NCI-H2171 treated with DMSO at 0.1 percent for 48 hours (cell line): Measurements from ENCODE around the gene RRP9.
"Not testable (repeated sequence)": the region's sequence is repeated elsewhere in the genome, so short reads cannot be mapped to it uniquely, and the experiment has no call there.

Experiments
- DNase-seq: peaks from one replicate; lab custom pipeline; 2025; lab: John Stamatoyannopoulos, UW

Gene RRP9

DNA sequence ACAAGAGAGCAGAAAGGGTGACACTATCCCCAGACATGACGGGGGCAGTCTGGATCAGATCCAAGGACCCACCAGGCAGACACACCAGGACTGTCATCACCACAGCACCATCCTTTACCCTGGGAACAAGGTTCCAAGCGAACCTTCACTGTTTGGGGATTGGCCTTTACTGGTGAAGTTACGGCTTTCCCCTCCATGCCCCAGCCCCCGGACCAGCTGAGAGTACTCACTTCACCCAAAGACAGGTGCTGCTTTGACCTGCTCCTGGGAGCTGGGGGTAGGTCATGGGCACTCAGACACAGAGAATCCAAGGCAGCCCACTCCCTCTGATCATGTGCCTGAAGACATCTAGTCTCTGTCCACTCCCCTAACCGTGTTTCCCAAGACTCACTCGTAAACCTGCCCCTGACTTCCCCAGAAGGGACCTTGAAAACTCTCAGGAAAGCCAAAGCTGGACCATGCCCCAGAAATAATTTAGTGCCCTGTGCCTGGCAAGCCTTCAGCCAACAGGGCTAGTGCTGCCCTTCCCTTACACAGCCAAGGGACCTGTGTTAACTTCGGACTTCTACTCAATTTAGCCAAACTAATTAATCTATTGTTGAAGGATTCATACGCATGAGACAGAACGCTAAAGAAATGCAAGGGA lies 2.8 kb downstream of the RRP9 start:
- no peak for DNase-seq

DNA sequence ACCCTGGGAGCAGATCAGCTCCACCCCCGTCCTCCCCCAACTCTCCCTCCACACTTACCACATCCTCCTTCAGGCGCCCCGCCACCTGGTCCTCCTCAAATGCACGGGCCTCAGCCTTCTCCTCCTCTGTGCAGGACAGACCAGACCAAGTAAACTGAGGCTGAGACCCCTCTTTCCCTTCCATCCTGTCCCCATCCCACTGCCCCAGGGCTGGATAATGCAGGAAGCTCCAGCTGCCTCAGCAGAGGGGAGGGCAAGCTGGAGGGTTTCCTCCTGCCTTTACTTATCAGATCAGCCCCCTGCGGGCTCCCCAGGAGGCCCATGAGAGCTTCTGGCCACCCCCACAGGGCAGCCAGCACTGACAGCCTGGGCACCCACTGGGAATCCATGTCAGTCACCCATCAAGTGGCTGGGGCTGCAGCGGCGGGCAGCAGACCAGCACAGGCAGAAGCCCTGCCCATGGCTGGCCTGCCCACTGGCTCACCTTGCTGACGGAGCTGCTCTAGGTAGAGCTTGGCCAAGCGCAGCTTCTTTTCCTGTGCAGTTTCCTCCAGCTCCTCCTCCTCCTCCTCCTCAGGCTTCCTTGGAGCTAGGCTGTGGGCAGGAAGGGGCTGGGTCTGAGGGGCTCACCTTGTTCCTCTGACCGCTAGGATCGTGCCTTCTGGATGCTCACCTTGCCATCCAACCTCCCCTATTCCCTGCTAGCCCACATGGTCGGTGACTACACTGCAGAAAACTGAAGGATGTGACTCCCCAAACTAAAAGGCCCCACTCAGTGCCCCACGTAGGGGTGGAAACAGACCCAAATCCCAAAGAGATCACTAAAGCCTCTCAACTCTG lies 3.9 kb downstream of the RRP9 start:
- no peak for DNase-seq

DNA sequence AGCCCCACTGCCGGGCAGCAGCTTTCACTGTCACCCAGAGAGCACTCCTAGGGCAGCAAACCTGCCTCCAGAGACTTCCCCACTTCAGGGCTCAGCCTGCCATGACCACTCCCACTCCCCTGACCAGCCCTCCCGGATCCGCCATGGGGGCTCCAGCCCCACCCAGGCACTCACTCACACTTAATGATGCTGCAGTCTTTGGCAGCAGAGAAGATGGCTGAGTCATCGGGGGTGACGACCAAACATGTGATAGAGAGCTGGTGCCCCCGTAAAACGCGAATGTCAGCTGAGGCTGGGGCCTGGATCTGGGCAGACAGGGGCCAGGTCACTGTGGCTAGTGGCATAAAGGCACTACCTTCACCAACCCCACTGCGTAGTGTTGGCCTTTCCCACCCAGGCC lies 4.7 kb downstream of the RRP9 start:
- DNase-seq = no peak

DNA sequence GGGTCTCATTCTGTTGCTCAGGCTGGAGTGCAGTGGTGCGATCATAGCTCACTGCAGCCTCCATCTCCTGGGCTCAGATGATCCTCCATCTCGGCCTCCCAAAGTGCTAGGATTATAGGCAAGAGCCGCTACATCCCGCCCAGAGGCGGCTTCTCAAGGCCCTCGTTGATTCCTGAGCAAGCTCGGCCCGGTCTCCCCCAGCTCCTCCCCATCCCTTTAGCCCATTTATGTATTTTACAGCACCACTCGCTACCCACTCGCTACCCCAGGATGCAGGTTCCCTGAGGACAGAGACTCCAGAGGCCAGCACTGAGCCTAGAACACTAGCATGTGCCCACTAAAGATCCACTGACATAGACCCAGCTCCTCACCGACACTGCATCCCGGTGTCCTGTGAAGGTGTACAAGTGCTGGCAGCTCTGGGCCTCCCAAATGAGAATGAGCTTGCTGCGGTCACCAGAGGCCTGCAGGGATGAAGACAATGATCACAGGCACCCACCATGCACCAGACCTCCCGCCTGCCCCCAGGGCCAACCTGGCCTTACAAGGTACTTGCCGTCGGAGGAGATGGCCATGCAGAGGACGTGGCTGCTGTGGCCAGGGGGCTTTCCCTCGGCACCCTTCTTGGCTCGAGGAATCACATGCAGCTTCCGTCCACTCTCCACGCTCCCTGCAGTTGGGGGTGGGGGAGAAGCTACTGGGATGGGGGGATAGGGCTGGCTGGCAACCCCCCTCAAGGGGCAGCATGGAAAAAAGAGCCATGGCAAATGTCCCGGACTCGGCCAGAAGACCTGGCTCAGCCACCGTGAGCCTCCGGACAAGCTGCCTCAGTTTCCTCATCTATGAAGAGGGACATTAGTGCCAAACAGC lies 5.6 kb downstream of the RRP9 start:
- no peak for DNase-seq

DNA sequence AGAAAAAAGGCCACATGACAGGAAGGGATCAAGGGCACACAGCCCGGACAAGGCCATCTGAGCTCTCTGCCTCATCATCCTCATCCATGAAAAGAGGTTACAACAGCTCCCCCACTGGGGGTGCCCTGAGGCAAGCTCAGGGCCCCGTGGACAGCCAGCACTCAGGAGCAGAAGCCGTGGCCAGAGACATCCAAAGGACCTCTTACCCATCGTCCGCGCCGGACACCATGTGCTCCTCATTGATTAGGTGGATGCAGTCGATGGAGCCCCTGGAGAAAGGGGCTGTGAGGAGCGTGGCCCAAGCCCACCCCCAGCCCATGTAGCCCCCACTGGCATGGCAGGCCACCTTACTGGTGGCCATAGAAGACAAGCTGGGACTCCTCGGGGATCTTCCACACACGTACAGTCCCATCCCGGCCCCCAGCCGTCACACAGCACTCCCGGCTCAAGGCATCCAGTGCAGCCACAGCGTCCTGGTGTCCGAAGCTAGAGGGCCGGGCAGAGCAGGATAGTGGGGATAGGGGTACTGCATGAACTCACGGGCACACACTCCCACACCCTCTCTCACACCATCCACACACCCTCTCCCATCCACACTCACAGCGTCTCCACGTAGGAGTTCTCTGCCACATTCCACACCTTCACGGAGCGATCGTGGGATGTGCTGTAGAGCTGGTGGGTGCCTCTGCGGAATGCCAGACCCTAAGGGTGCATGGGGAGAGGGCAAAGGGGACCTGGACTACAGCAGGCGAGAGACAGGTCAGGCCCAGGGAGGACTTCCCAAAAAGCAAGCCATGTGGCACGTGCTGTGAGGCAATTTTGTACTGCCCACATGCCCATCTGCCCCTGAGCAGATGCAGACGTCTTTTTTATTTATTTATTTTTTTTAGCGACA lies 6.5 kb downstream of the RRP9 start:
- DNase-seq = no peak

DNA sequence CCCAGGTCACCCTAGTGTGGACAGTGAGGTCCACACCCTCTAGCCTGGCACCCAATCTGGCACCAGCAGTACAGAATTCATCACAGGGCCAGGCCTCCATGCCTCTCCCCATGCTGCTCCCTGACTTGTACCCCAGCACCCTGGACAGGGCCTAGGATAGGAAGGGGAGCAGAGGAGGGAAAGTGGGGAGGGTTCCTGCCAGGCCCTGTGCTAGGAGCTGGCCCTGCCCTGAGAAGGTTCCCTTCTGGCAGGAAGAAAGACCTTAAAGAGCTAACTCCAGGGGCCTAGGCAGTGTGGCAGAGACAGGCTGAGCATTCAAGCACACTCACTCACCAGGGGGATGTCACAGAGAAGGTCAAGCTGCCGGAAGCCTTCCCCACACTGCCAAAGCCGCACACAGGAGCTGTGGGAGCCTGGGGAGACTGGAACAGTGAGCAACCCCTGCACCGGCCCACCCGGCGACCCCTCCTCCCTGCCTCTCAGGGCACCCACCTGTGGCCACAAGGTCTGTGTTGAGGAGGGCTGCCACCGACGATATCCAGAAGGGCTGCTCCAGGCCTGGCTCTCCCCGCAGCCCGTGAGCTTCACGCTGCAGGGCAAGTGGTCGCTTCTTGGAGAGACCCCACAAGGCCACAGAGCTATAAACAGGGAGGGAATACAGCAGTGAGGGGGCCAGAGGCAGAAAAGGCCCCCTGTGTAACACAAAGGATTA lies 7.4 kb downstream of the RRP9 start:
- DNase-seq = no peak

DNA sequence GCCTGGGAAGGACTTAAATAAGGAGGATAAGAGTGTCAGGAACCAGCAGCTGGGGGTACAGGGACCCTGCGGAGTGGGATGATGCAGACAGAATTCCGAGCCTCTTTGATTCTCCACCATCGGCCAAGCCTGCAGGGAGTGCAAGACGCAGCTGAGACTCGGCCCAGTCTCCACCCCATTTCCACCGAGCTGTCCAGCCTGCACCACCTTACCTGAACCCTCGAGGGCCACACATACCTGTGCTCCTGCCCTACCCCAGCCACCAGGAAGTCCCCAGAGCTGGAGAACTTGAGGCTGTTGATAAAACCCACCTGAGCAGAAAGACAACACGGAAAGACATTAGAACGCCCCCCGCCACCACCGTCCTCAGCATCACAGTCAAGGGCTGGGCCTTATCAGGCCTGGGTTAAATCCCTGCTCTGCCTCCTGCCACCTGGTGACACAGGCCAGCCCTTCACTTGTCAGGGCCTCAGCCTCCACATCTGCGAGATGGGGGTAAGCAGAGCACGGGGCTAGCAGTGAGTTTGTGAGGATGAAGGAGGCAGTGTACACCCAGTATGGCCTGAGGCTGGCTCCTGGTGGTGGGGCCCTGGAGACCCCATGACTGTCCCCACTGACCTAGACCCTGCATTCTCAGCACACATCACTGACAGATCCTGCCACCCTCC lies 8.1 kb downstream of the RRP9 start:
- DNase-seq = no peak

DNA sequence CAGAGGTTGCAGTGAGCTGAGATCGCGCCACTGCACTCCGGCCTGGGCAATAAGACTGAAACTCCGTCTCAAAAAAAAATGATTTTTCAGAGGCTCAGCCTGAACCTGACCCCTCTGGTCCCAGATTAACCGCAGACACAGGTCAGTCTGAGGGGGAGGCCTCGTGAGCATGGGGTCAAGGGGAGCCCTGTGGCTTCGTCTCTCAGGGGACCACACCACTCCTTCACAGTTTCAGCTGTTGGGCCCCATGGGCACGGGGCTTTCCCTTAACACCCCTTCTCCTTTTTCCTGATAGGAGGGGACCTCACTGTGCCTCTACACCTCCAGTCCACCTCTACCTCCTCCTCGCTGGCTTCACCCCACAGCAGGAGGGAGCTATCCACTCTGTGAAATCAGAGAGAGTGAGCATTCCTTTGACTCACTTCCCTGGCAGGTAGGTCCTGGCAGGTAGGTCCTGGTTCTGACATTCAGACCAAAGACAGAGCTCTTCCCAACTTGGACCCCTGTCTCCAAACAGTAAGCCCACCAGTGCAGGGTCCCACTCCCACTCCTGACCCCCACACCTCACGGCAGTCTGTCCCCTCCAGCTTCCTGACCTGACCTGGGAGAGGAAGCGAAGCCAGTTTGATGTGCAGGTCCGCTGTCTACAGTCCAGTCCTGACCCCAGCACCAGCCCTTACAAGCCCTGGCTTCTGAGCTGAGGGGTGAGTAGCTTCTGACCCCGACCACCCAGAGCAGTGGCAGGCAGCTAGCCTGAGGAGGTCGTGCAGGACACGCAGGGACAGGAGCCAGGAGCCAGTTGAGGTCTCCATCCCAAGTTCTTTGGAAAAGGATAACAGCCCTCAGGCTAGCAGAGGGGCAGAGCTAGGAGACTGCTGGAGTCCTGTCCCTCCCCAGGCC lies 9.0 kb downstream of the RRP9 start:
- no peak for DNase-seq

DNA sequence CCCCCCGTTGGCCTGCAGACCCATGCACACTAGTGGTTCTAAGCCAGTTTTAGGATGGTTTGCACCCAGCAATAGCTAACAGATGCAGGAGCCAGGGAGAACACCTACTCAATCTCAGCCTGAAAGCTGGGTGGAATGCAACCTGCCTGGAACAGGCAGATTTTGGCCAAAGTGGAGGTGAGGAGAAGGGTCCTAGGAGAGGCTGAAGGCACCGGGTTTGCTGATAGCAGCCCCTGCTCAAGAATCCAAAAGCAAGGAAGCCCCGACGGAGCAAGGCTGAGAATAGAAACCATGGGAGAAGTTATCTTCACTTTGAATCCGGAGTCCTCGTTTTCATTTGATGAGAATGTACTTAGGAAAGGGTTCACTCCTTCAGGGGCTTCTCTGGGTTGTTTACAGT lies 9.9 kb downstream of the RRP9 start:
- no peak for DNase-seq

DNA sequence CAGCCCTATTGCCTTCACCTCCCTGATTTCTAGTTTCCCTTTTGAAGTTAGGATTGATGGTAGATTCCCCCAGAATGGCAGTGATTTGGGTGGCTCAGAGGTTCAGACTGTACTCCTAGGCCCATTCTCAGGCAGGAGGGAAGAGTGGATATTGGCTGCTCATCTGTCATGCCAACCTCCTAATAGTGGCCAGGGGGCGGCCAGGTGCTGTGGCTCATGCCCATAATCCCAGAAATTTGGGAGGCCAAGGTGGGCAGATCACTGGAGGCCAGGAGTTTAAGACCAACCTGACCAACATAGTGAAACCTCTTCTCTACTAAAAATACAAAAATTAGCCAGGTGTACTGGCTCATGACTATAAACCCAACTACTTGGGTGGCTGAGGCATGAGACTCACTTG lies 11.3 kb downstream of the RRP9 start:
- DNase-seq = no peak

DNA sequence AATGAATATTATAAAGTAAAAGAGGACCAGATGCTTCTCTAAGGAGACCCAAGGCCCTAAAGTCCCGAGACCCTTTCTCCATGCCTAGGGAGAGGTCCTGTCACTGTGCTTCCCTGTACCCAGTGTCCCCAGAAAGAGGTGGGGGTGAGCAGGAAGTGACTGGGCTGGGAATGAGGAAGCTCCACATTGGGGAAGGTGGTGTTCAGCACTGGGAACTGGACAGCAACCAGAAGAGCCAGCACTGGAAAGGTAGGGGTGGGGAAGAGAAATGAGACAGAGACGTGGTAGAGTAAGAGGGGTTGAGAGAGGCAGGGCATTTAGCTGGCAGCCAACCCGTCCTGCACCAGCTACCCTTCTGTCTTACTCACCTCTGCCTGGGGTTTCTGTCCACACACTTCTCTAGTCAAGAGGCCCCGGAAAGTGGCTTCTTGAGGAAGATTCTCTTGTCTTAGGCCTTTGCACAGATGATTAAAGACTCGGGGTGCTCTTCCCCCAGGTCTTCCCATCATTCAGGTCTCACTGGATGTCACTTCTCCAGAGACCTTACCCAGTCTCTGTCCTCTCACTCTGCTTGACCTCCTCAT lies 12.2 kb downstream of the RRP9 start:
- DNase-seq = no peak

DNA sequence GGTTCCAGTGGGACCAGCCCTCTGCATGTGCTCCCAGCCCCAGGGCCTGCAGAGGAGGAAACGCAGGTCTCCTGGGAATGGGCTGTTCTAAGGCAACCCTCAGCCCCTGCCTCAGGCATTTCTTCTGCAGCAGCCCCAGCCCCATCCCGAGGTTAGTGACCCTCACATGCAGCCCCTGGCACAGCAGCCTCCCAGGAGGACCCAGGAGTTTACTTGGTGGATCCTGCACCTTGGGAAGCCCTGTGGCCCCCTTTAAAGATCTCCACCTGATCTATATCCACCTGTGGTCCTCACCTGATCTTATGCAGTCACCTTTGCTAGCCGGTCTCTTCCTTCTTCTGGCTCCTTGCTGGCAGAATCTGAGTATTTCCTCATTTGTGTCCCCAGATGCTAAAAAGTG lies 12.7 kb downstream of the RRP9 start:
- DNase-seq = not testable (repeated sequence)

DNA sequence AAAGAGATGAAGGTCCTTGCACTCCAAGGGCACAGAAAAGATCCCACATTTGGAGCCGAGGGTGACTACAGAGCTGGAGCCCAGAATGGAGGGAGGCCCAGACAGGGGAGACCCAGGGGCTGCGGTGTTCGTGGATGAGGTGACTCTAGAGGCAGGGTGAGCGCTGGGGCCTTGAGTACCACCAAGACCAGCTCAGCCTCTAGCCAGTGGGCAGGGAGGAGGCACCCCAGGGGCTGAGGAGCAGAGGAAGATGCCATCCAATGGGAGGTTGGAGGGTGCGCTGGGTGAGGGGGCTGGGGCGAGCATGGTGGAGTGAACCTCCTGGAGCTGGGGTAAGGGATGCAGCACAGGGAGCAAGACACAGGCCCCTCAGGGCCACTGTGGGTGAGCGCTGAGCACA lies 13.3 kb downstream of the RRP9 start:
- no peak for DNase-seq

DNA sequence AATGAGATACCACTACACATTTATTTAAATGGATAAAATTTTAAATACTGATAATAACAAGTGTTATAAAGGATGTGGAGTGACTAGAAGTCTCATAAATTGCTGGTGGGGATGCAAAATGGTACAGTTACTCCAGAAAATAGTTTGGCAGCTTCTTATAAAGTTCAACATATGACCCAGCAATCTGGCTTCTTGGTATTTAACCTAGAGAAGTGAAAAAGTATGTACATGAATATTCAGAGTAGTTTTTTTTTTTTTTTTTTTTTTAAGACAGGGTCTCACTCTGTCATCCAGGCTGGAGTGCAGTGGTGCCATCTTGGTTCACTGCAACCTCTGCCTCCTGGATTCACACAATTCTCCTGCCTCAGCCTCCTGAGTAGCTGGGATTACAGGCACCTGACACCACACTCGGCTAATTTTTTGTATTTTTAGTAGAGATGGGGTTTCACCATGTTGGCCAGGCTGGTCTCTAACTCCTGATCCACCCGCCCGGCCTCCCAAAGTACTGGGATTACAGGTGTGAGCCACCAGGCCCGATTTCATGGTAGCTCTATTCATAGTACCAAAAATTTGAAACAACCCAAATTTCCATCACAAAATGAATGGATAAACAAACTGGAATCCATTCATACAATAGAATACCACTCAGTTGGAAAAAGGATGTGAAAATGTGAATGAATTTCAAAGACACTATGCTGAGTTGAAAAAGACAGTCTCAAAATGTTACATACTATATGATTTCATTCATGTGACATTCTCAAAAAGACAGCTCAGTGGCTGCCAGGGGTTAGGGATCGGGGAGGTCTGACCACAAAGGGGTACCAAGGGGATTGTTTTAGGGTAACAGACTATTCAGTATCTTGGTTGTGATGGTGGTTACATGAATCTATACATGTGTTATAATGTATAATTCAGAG lies 14.4 kb downstream of the RRP9 start:
- no peak for DNase-seq

DNA sequence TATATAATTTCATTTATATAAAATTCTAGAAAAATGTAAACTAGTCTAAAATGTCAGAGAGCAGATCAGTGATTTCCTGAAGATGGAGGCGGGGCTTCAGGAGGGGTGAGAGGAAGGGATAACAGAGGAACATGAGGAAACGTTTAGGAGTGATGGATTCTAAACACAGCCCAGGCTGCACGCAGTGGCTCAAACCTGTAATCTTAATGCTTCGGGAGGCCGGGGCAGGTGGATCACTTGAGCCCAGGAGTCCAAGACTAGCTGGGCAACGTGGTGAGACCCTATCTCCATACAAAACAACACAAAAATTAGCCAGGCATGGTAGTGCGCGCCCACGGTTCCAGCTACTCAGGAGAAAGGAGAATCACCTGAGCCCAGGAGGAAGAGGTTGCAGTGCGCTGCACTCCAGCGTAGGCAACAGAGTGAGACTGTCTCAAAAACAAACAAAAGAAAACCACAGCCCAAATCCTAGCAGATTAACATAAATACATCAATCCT lies 20.6 kb downstream of the RRP9 start:
- DNase-seq = no peak

DNA sequence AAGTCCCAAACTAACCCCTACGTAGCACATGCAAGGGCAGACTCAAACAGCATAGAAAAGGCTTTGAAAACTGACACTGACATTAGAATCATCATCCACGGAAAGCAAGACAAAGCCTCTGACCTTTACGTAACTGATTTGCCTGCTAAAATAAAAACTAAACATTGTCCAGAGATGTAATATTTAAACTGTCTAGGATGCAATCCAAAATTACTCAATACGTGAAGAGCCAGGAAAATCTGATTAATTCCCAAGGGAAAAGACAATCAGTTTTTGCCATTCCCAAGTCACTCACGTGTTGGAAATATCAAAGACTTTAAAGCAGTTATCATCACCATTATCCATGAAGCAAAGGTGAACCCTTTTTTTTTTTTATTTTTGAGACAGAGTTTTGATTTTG lies 25.3 kb downstream of the RRP9 start:
- DNase-seq = no peak

DNA sequence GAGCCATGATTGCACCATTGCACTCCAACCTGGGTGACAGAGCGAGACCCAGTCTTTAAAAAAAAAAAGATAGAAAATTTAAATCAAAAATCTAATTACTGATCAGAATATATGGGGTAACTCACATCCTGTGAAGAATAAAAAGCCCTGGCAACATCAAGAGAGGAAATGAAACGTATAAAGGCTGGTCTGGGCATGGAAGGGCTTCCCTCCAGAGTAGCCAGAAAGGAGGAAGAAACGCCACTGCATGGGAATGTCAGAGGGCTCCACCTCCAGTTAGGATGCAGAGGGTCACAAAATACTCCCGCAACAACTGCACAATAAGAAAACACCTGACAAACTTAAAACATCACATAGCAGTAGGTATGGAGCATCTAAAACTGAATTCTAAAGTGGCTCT lies 33.7 kb downstream of the RRP9 start:
- DNase-seq = no peak
